Right atrium auricular region (tissue), 2 donors: ENCODE data around the gene OR10A6. TPM values are rescaled to one million over a fixed set of nuclear protein-coding genes. Genes with fewer than 3 reads are reported as not detected.

Experiments used
- DNase-seq: peaks from one replicate; pipeline ENCODE4 v3.0.0-alpha.2; 2019; ENCODE audit warnings: low spot score
- H3K27ac ChIP-seq, 2 donors: fragments of 200-600 bp; sonication (generic); 1 replicate in 1 of 2; 2 replicates in 1 of 2; pipeline ENCODE4 v1.5.1; 2016 to 2019
- H3K27me3 ChIP-seq, 2 donors: fragments of 200-600 bp; sonication (generic); one replicate each; pipeline versions ENCODE4 v1.5.1 to v1.6.0; 2017 to 2019
- H3K36me3 ChIP-seq: fragments of 200-600 bp; sonication (generic); one replicate; pipeline ENCODE4 v1.5.1; 2016
- H3K4me1 ChIP-seq, 2 donors: fragments of 200-600 bp; sonication (generic); one replicate each; pipeline versions ENCODE4 v1.5.1 to v1.6.0; 2017 to 2019
- H3K4me3 ChIP-seq, 2 donors: fragments of 200-600 bp; sonication (generic); 1 replicate in 1 of 2; 2 replicates in 1 of 2; pipeline ENCODE4 v1.5.1; 2017 to 2019; ENCODE audit warnings: mild to moderate bottlenecking in 1 of 2, moderate library complexity in 1 of 2
- H3K9me3 ChIP-seq, 2 donors: fragments of 200-600 bp; sonication (generic); one replicate each; pipeline ENCODE4 v1.5.1; 2019
- CTCF ChIP-seq, 2 donors: fragments of 200-600 bp; sonication (generic); IDR thresholded peaks; one replicate each; pipeline ENCODE4 v1.5.1; 2019; ENCODE audit warnings: antibody characterized with exemption in 2 of 2
- total RNA-seq, 2 donors: library from RNA; depleted of rRNA; stranded (reverse); fragments of >200 nt; gene quantifications; one replicate each; pipeline ENCODE4 v1.1.0, GENCODE V29; 2016

OR10A6 gene
- total RNA-seq, 2 donors from 2014 or later: not detected

GRCh38 chr11:7892059-7892699, 38.9 kb downstream of the OR10A6 start:
- H3K27me3 ChIP-seq: no peaks in the 10 kb centered on the region
- no peak overlapping the region for H3K4me3 ChIP-seq
- TF ChIP-seq CTCF (IDR thresholded peaks at IDR 0.05): no peak
- H3K36me3 ChIP-seq: no peaks in the 10 kb centered on the region
- peak overlapping the region in 1 of 2 donors; percentile 59 for H3K27ac ChIP-seq
- no peaks in the 10 kb centered on the region for H3K9me3 ChIP-seq
- DNase-seq: no peak
- peaks cover 0 to 11% of the 10 kb centered on the region in 2 donors for H3K4me1 ChIP-seq

GRCh38 chr11:7890417-7891172, 40.5 kb downstream of the OR10A6 start:
- Histone ChIP-seq H3K9me3 (no peaks in the 10 kb centered on the region), H3K27me3 (no peaks in the 10 kb centered on the region), H3K36me3 (no peaks in the 10 kb centered on the region), H3K27ac (no peak overlapping the region), H3K4me1 (peaks cover 0 to 11% of the 10 kb centered on the region in 2 donors), H3K4me3 (no peak overlapping the region)
- DNase-seq: no peak
- TF ChIP-seq CTCF (IDR thresholded peaks at IDR 0.05): no peak

- Histone ChIP-seq H3K9me3 (no peaks in the 10 kb centered on the region), H3K4me3 (no peak overlapping the region), H3K4me1 (peaks cover 0 to 11% of the 10 kb centered on the region in 2 donors), H3K36me3 (no peaks in the 10 kb centered on the region), H3K27ac (no peak overlapping the region), H3K27me3 (no peaks in the 10 kb centered on the region)
- TF ChIP-seq CTCF (IDR thresholded peaks at IDR 0.05): no peak
- no peak for DNase-seq
These were observed 41.1 kb downstream of the OR10A6 start for GRCh38 chr11:7889985-7890384.

- H3K4me3 ChIP-seq: no peak overlapping the region
- TF ChIP-seq CTCF (IDR thresholded peaks at IDR 0.05): no peak
- H3K27ac ChIP-seq: no peak overlapping the region
- H3K36me3 ChIP-seq: no peaks in the 10 kb centered on the region
- no peaks in the 10 kb centered on the region for H3K4me1 ChIP-seq
- H3K27me3 ChIP-seq: no peaks in the 10 kb centered on the region
- H3K9me3 ChIP-seq: no peaks in the 10 kb centered on the region
- no peak for DNase-seq
These were observed 48.2 kb downstream of the OR10A6 start for GRCh38 chr11:7882860-7883259.

Other genes starting within 250 kb of the OR10A6 start
- gene OVCH2, start 224.8 kb downstream of the OR10A6 start, total RNA-seq: not detected
- not detected for gene OR5P2, start 134.3 kb downstream of the OR10A6 start, total RNA-seq
- gene OR5P3, start 100.4 kb downstream of the OR10A6 start, total RNA-seq: not detected
- gene OR10A3, start 10.4 kb upstream of the OR10A6 start, total RNA-seq: not detected
- not detected for gene NLRP10, start 34.2 kb upstream of the OR10A6 start, total RNA-seq
- 100 to 1,000 TPM; 114 to 169 TPM for gene EIF3F, start 56.1 kb upstream of the OR10A6 start, total RNA-seq
- 10 to 100 TPM; 11.3 to 22.9 TPM for gene TUB, start 149.9 kb upstream of the OR10A6 start, total RNA-seq
- 1 to 10 TPM; 7.9 to 8.5 TPM for gene RIC3, start 237.8 kb upstream of the OR10A6 start, total RNA-seq